Fibroblast of lung (primary cell): Measurements from ENCODE around the gene MEGF6. TPM values are rescaled to one million over a fixed set of nuclear protein-coding genes. Genes with fewer than 3 reads are reported as not detected.

ENCODE experiments used
- DNase-seq, 2 donors: peaks; one replicate each; pipeline versions ENCODE4 v3.0.0 to v3.0.0-alpha.2; 2010; ENCODE audit warnings: low read depth in 2 of 2
- H2AFZ ChIP-seq: 2 replicates; pipeline ENCODE4 v1.5.1; 2012; ENCODE audit warnings: low read length, control low read depth, inconsistent platforms
- H3K27ac ChIP-seq: 2 replicates; pipeline ENCODE4 v1.5.1; 2011; ENCODE audit warnings: low read length, control low read depth; ENCODE audit not compliant: insufficient read depth
- H3K27me3 ChIP-seq: 2 replicates; pipeline ENCODE4 v1.5.1; 2011; ENCODE audit warnings: mild to moderate bottlenecking, low read length; ENCODE audit not compliant: control insufficient read depth, insufficient read depth
- H3K36me3 ChIP-seq: 2 replicates; pipeline ENCODE4 v1.5.1; 2011; ENCODE audit warnings: low read length; ENCODE audit not compliant: control insufficient read depth, insufficient read depth
- H3K4me1 ChIP-seq: 2 replicates; pipeline ENCODE4 v1.5.1; 2011; ENCODE audit warnings: low read length; ENCODE audit not compliant: control insufficient read depth, insufficient read depth; ENCODE audit errors: extremely low read depth
- H3K4me2 ChIP-seq: 2 replicates; pipeline ENCODE4 v1.5.1; 2011; ENCODE audit warnings: low read length, control low read depth; ENCODE audit not compliant: insufficient read depth; ENCODE audit errors: extremely low read depth
- H3K4me3 ChIP-seq, 4 experiments: fragments of 200-600 bp in 1 of 4; sonication (generic) in 1 of 4; replicated peaks in 1 of 4; 2 replicates each; pipeline ENCODE4 v1.5.1; 2011 to 2016; ENCODE audit warnings: low read length in 4 of 4, low read depth in 3 of 4, mild to moderate bottlenecking in 3 of 4, control low read depth in 2 of 4, inconsistent platforms in 1 of 4, mixed read lengths in 1 of 4; ENCODE audit not compliant: insufficient read depth in 1 of 4; ENCODE audit errors: control extremely low read depth in 1 of 4
- H3K79me2 ChIP-seq: 2 replicates; pipeline ENCODE4 v1.5.1; 2012; ENCODE audit warnings: mild to moderate bottlenecking, low read length, inconsistent platforms; ENCODE audit not compliant: control insufficient read depth, insufficient read depth
- H3K9ac ChIP-seq: 2 replicates; pipeline ENCODE4 v1.5.1; 2011; ENCODE audit warnings: mild to moderate bottlenecking, low read length, control low read depth; ENCODE audit not compliant: insufficient read depth
- H3K9me3 ChIP-seq: 2 replicates; pipeline ENCODE4 v1.5.1; 2012; ENCODE audit warnings: low read depth, low read length; ENCODE audit not compliant: control insufficient read depth, insufficient read depth
- H4K20me1 ChIP-seq: 2 replicates; pipeline ENCODE4 v1.5.1; 2011; ENCODE audit warnings: low read length; ENCODE audit not compliant: control insufficient read depth, insufficient read depth; ENCODE audit errors: extremely low read depth
- EZH2 ChIP-seq: IDR thresholded peaks from 2 replicates; pipeline ENCODE4 v1.5.1; 2012; ENCODE audit warnings: low read length, control low read depth, mild to moderate bottlenecking; ENCODE audit errors: missing control alignments
- polyA plus RNA-seq, 2 donors: library from polyadenylated mRNA; depleted of rRNA in 1 of 2; stranded (reverse) in 1 of 2; unstranded in 1 of 2; fragments of >200 nt; gene quantifications; 2 replicates each; pipeline ENCODE4 v1.2.1, GENCODE V29; 2011 to 2012; ENCODE audit warnings: missing spikeins in 1 of 2
- total RNA-seq: library from RNA; depleted of rRNA; stranded (reverse); fragments of >200 nt; gene quantifications from 2 replicates; pipeline ENCODE4 v1.2.1, GENCODE V29; 2014
- TF ChIP-seq, protein P1 (sequence below), 2 donors: IDR thresholded peaks in 1 of 2; conservative IDR thresholded peaks in 1 of 2; 1 replicate in 1 of 2; 2 replicates in 1 of 2; pipeline ENCODE4 v1.5.1; 2011 to 2012; ENCODE audit warnings: low read length in 2 of 2, control low read depth in 1 of 2, inconsistent platforms in 1 of 2, low read depth in 1 of 2, mild to moderate bottlenecking in 1 of 2

MEGF6 gene
- total and polyA plus RNA-seq, 2 donors (not counting 1 experiment from before 2014, with no cell fraction given): 1.6 to 11.6 TPM

- no peaks in the 10 kb centered on the region for H3K9me3 ChIP-seq
- no peaks in the 10 kb centered on the region for H4K20me1 ChIP-seq
- no peak overlapping the region for H3K9ac ChIP-seq
- no peaks in the 10 kb centered on the region for H3K4me1 ChIP-seq
- no peak overlapping the region for H2AFZ ChIP-seq
- no peaks in the 10 kb centered on the region for H3K27me3 ChIP-seq
- no peaks in the 10 kb centered on the region for H3K36me3 ChIP-seq
- TF ChIP-seq, protein P1, sequence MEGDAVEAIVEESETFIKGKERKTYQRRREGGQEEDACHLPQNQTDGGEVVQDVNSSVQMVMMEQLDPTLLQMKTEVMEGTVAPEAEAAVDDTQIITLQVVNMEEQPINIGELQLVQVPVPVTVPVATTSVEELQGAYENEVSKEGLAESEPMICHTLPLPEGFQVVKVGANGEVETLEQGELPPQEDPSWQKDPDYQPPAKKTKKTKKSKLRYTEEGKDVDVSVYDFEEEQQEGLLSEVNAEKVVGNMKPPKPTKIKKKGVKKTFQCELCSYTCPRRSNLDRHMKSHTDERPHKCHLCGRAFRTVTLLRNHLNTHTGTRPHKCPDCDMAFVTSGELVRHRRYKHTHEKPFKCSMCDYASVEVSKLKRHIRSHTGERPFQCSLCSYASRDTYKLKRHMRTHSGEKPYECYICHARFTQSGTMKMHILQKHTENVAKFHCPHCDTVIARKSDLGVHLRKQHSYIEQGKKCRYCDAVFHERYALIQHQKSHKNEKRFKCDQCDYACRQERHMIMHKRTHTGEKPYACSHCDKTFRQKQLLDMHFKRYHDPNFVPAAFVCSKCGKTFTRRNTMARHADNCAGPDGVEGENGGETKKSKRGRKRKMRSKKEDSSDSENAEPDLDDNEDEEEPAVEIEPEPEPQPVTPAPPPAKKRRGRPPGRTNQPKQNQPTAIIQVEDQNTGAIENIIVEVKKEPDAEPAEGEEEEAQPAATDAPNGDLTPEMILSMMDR (conservative IDR thresholded peaks at IDR 0.05 in 1 of 2, IDR thresholded peaks at IDR 0.05 in 1 of 2; ENCODE audit: low read depth in 1 of 2, low read length in 2 of 2): no peak
- no peak for TF ChIP-seq EZH2
- DNase-seq: no peak
- no peak overlapping the region for H3K4me2 ChIP-seq
- H3K79me2 ChIP-seq: no peaks in the 10 kb centered on the region
- H3K27ac ChIP-seq: no peak overlapping the region
- no peak overlapping the region for H3K4me3 ChIP-seq
Measured at GRCh38 chr1:3568815-3569435, 42.4 kb downstream of the MEGF6 start.

DNA sequence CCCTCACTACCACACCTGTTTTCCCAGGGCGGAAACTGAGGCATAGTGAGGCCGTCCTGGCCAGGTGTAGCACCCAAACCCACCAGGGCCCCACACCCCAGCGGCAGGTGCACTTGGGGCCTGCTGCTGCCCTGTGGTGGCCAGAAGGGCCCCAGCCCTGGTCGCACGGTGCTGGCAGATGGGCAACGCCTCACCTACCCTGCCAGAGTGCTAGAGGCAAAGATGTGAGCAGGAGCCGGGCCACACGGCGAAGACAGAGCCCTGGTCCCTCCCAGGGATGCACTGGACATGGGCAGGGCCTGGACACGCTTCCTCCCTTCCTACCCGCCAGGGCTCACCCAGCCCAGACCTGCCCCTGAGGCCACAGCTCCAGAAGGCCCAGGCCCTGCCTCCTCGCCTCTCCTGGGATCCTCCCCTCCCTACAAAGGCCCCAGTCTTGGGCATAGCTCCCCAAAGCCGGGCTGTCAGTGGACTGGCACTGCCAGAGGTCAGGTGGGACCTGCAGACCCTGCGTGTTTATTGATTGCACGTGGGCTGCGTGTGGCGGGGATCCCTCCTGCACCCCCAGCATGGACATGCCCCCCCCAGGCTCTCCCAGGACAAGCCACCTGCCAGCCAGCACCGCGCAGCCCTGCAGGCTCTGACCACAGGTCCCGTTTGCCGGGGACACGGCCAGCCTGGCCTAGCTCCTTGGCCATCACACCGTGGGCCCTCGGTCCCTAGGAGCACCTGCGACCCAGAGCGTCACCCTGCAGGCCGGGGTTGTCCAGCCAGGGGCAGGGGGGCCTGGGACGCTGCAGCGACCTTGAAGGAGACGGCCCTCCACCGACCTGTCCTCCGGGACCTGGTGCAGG is 44.1 kb downstream of the MEGF6 start:
- Histone ChIP-seq H3K36me3 (no peaks in the 10 kb centered on the region), H3K27ac (no peak overlapping the region), H3K79me2 (no peaks in the 10 kb centered on the region), H3K9me3 (no peaks in the 10 kb centered on the region), H3K4me2 (no peak overlapping the region), H2AFZ (no peak overlapping the region), H3K4me1 (no peaks in the 10 kb centered on the region), H3K9ac (no peak overlapping the region), H4K20me1 (no peaks in the 10 kb centered on the region), H3K4me3 (no peak overlapping the region), H3K27me3 (no peaks in the 10 kb centered on the region)
- DNase-seq: no peak
- TF ChIP-seq, protein P1 (conservative IDR thresholded peaks at IDR 0.05 in 1 of 2, IDR thresholded peaks at IDR 0.05 in 1 of 2; ENCODE audit: low read depth in 1 of 2, low read length in 2 of 2): no peak
- TF ChIP-seq EZH2: no peak

DNA sequence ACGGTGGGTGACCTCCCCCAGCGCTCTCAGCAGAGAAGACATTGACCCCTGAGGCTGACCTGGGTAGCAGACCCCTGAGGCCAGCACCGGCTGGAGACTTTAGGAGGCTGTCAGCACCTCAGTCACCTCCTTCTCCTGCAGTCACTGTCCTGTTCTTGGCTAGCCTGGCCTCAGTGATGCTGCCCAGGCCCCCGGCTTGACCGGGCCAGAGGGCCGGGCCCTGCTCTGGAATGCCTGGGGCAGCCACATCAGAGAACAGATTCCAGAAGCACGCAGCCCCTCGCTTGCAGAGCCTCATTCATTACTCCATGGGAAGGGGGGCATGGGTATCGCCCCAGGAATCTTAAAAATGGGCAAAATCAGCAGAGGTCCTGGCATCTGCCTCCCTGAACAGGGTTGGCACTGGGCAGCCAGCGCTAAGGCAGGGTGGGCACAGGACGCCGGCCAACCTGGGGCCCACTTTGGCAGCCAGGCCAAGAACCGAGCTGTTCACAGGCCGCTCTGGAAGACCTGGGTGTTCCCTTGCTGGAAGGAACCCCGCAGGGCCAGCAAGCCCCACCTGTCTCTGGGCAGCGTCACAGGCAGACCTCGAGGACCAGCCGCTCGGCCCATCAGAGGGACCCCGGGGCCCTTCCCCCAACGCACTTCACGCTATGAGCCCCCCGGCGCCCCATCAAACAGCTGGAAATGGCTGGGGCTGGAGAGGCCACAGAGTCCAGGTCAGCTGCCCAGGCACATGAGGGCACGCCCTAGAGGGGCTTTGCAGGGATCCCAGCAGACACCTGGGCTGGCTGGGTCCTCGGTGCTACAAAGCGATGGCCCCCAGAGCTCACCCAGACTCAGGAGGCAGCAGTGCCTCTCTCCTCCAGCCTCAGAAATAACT is 45.1 kb downstream of the MEGF6 start:
- Histone ChIP-seq H4K20me1 (no peaks in the 10 kb centered on the region), H3K4me1 (no peaks in the 10 kb centered on the region), H3K27me3 (no peaks in the 10 kb centered on the region), H2AFZ (no peak overlapping the region), H3K9me3 (no peaks in the 10 kb centered on the region), H3K4me3 (no peak overlapping the region), H3K36me3 (no peaks in the 10 kb centered on the region), H3K27ac (no peak overlapping the region), H3K79me2 (no peaks in the 10 kb centered on the region), H3K4me2 (no peak overlapping the region), H3K9ac (no peak overlapping the region)
- no peak for DNase-seq
- TF ChIP-seq EZH2: no peak
- TF ChIP-seq, protein P1 (conservative IDR thresholded peaks at IDR 0.05 in 1 of 2, IDR thresholded peaks at IDR 0.05 in 1 of 2; ENCODE audit: low read depth in 1 of 2, low read length in 2 of 2): no peak
